Endothelial cell (in vitro differentiated cells): ENCODE measurements around the gene IL24. TPM values are rescaled to one million over a fixed set of nuclear protein-coding genes. Genes with fewer than 3 reads are reported as not detected.

Source experiments
- DNase-seq: peaks from one replicate; pipeline ENCODE4 v3.0.0; 2021; ENCODE audit warnings: low spot score
- H3K27ac Mint-ChIP-seq: one replicate; pipeline ENCODE4 v1.8.0; 2021; ENCODE audit warnings: mixed read lengths, inconsistent platforms; ENCODE audit not compliant: unreplicated experiment
- H3K27me3 Mint-ChIP-seq: one replicate; pipeline ENCODE4 v1.8.0; 2021; ENCODE audit warnings: mild to moderate bottlenecking, moderate library complexity, mixed read lengths, inconsistent platforms; ENCODE audit not compliant: unreplicated experiment
- H3K36me3 Mint-ChIP-seq: one replicate; pipeline ENCODE4 v1.8.0; 2021; ENCODE audit warnings: mild to moderate bottlenecking, low read depth, mixed read lengths, inconsistent platforms; ENCODE audit not compliant: unreplicated experiment
- H3K4me1 Mint-ChIP-seq: one replicate; pipeline ENCODE4 v1.8.0; 2021; ENCODE audit warnings: mild to moderate bottlenecking, mixed read lengths, inconsistent platforms; ENCODE audit not compliant: unreplicated experiment
- H3K4me3 Mint-ChIP-seq: one replicate; pipeline ENCODE4 v1.8.0; 2021; ENCODE audit warnings: mild to moderate bottlenecking, mixed read lengths, inconsistent platforms; ENCODE audit not compliant: unreplicated experiment
- H3K9me3 Mint-ChIP-seq: one replicate; pipeline ENCODE4 v1.8.0; 2021; ENCODE audit warnings: mixed read lengths, inconsistent platforms; ENCODE audit not compliant: unreplicated experiment
- total RNA-seq: library from RNA; stranded (reverse); fragmentation: NEBNext Ultra II Directional; extraction: Animal tissue kit (Norgen Biotek cat#: 25700); gene quantifications from one replicate; pipeline ENCODE4 v1.2.1, GENCODE V29; 2021; ENCODE audit not compliant: unreplicated experiment
- TF ChIP-seq, protein P1 (sequence below): fragments of 200-600 bp; sonication (generic); IDR thresholded peaks from one replicate; pipeline ENCODE4 v1.5.0; 2021; ENCODE audit warnings: antibody characterized with exemption; ENCODE audit not compliant: unreplicated experiment

IL24 gene
- total RNA-seq, 1 donor from 2014 or later, result not detected

DNA sequence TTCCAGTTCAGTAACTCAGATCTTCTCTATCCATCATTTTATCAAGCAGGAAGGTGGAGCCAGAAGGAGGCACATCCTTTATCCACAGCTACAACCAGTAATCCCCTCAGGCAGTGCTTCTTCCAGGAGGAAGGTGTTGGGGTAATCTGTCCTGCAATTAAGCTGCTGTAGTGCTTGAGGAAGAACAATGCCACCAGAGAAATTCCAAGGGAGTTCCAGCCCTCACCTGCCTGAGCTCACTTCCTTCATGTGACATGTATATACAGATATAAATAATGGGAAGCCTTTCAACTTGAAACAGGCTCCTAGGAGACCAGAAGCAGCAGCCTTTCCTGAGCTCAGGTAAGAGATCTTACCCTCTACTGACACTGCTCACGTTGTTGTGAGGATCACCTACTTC is 34.0 kb upstream of the IL24 start:
- H3K4me1 Mint-ChIP-seq, result no peaks in the 10 kb centered on the region
- DNase-seq, result no peak
- no peak overlapping the region for H3K4me3 Mint-ChIP-seq
- H3K27ac Mint-ChIP-seq, result no peak overlapping the region
- H3K9me3 Mint-ChIP-seq, result no peaks in the 10 kb centered on the region
- TF ChIP-seq, protein P1, sequence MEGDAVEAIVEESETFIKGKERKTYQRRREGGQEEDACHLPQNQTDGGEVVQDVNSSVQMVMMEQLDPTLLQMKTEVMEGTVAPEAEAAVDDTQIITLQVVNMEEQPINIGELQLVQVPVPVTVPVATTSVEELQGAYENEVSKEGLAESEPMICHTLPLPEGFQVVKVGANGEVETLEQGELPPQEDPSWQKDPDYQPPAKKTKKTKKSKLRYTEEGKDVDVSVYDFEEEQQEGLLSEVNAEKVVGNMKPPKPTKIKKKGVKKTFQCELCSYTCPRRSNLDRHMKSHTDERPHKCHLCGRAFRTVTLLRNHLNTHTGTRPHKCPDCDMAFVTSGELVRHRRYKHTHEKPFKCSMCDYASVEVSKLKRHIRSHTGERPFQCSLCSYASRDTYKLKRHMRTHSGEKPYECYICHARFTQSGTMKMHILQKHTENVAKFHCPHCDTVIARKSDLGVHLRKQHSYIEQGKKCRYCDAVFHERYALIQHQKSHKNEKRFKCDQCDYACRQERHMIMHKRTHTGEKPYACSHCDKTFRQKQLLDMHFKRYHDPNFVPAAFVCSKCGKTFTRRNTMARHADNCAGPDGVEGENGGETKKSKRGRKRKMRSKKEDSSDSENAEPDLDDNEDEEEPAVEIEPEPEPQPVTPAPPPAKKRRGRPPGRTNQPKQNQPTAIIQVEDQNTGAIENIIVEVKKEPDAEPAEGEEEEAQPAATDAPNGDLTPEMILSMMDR, result no peak
- no peaks in the 10 kb centered on the region for H3K36me3 Mint-ChIP-seq
- peaks cover 4% of the 10 kb centered on the region for H3K27me3 Mint-ChIP-seq

GRCh38 chr1:206864939-206865671 is 32.1 kb upstream of the IL24 start, which contains the start of gene IL20:
IL20 (plus strand) TSS chr1:206865623; CDS start chr1:206865853, 230 bp downstream.
- peak; percentile 88 for DNase-seq
- H3K4me1 Mint-ChIP-seq, result no peaks in the 10 kb centered on the region
- no peak within 1 kb of the TSS for H3K4me3 Mint-ChIP-seq
- TF ChIP-seq, protein P1, result peak; percentile 95
- no peaks in the 10 kb centered on the region for H3K36me3 Mint-ChIP-seq
- no peak within 1 kb of the TSS for H3K27ac Mint-ChIP-seq
- H3K9me3 Mint-ChIP-seq, result no peaks in the 10 kb centered on the region
- peaks cover 2% of the 10 kb centered on the region for H3K27me3 Mint-ChIP-seq

- H3K27ac Mint-ChIP-seq, result no peak overlapping the region
- no peaks in the 10 kb centered on the region for H3K9me3 Mint-ChIP-seq
- H3K4me3 Mint-ChIP-seq, result no peak overlapping the region
- DNase-seq, result no peak
- H3K36me3 Mint-ChIP-seq, result no peaks in the 10 kb centered on the region
- peaks cover 2% of the 10 kb centered on the region for H3K27me3 Mint-ChIP-seq
- TF ChIP-seq, protein P1, result no peak
- no peaks in the 10 kb centered on the region for H3K4me1 Mint-ChIP-seq
Observed at GRCh38 chr1:206866062-206866461, 31.2 kb upstream of the IL24 start.

DNA sequence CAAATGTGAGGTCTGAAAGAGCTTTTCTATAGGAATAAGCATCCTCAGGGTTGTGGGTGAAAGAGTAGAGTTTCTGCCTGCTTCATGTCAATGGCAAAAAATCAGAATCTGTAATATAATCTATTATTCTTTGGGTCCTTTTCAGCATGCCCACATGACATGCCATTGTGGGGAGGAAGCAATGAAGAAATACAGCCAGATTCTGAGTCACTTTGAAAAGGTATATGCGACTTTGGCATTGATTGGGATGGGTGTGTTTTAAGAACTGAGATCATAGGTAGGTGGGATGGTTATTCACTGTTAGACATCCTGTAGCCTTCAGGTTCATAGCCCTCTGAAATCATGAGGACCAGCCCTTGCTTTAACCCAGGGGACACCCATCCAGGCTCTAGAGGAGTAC is 30.0 kb upstream of the IL24 start:
- Mint-ChIP-seq H3K9me3 (no peaks in the 10 kb centered on the region), H3K4me1 (no peaks in the 10 kb centered on the region), H3K36me3 (peaks cover 2% of the 10 kb centered on the region), H3K27ac (no peak overlapping the region), H3K27me3 (peaks cover 2% of the 10 kb centered on the region), H3K4me3 (no peak overlapping the region)
- no peak for DNase-seq
- TF ChIP-seq, protein P1, result no peak

- Mint-ChIP-seq H3K4me1 (no peaks in the 10 kb centered on the region), H3K9me3 (no peaks in the 10 kb centered on the region)
- TF ChIP-seq, protein P1, result no peak
Observed at GRCh38 chr1:206867716-206868115, 29.5 kb upstream of the IL24 start.

More at GRCh38 chr1:206867716-206868115, 29.5 kb upstream of the IL24 start:
- no peak overlapping the region for H3K4me3 Mint-ChIP-seq
- peaks cover 2% of the 10 kb centered on the region for H3K27me3 Mint-ChIP-seq
- H3K36me3 Mint-ChIP-seq, result peaks cover 3% of the 10 kb centered on the region
- no peak for DNase-seq
- no peak overlapping the region for H3K27ac Mint-ChIP-seq
